ENCODE data around the gene RC3H2.

DNA sequence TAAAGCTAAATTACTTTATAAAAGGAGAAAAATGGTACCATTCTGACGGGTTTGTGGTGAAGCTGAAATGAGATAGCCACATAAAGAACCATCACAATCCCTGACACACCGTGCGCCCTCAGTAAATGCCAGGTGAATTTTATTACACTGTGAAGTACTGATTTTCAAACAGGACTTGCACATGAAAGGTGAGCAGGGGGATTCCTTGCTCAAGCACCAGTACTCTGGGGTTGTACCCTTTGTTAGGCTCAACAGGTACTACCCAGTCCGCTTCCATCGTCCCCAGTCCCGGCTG, 35.2 kb upstream of the RC3H2 start:
- no peak for TF ChIP-seq TOX (CRISPR knock-in tag; IDR thresholded peaks at IDR 0.05; ENCODE audit: borderline replicate concordance)
- no peak for TF ChIP-seq ZNF70 (CRISPR knock-in tag; IDR thresholded peaks at IDR 0.05)
- TF ChIP-seq SNAI2 (CRISPR knock-in tag; IDR thresholded peaks at IDR 0.05): no peak
- TF ChIP-seq CSRNP3 (CRISPR knock-in tag; IDR thresholded peaks at IDR 0.05): no peak
- no peak for TF ChIP-seq PATZ1 (CRISPR knock-in tag; IDR thresholded peaks at IDR 0.05; ENCODE audit: borderline replicate concordance)
- TF ChIP-seq ZFP30 (CRISPR knock-in tag; IDR thresholded peaks at IDR 0.05): no peak
- TF ChIP-seq, protein P1, sequence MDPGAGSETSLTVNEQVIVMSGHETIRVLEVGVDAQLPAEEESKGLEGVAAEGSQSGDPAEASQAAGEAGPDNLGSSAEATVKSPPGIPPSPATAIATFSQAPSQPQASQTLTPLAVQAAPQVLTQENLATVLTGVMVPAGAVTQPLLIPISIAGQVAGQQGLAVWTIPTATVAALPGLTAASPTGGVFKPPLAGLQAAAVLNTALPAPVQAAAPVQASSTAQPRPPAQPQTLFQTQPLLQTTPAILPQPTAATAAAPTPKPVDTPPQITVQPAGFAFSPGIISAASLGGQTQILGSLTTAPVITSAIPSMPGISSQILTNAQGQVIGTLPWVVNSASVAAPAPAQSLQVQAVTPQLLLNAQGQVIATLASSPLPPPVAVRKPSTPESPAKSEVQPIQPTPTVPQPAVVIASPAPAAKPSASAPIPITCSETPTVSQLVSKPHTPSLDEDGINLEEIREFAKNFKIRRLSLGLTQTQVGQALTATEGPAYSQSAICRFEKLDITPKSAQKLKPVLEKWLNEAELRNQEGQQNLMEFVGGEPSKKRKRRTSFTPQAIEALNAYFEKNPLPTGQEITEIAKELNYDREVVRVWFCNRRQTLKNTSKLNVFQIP (CRISPR knock-in tag; IDR thresholded peaks at IDR 0.05; ENCODE audit: borderline replicate concordance, low read depth): no peak
- TF ChIP-seq CREB5 (CRISPR knock-in tag; IDR thresholded peaks at IDR 0.05; ENCODE audit: low read depth): no peak
- no peak for TF ChIP-seq CSDC2 (CRISPR knock-in tag; IDR thresholded peaks at IDR 0.05)
- TF ChIP-seq ZNF8 (CRISPR knock-in tag; IDR thresholded peaks at IDR 0.05): no peak

Data from SK-N-SH treated with all-trans-retinoic acid at 6 μM for 48 hours (cell line).